ENCODE measurements around the gene FAM50A. TPM values are rescaled to one million over a fixed set of nuclear protein-coding genes. Genes with fewer than 3 reads are reported as not detected.
A peak's percentile ranks its signal among the peaks of the same experiment; 100 is the strongest.
"Not testable (repeated sequence)": the region's sequence is repeated elsewhere in the genome, so short reads cannot be mapped to it uniquely, and the experiment has no call there.

The FAM50A gene
- total RNA-seq, 2 donors from 2014 or later = 24.3 to 41.7 TPM

DNA sequence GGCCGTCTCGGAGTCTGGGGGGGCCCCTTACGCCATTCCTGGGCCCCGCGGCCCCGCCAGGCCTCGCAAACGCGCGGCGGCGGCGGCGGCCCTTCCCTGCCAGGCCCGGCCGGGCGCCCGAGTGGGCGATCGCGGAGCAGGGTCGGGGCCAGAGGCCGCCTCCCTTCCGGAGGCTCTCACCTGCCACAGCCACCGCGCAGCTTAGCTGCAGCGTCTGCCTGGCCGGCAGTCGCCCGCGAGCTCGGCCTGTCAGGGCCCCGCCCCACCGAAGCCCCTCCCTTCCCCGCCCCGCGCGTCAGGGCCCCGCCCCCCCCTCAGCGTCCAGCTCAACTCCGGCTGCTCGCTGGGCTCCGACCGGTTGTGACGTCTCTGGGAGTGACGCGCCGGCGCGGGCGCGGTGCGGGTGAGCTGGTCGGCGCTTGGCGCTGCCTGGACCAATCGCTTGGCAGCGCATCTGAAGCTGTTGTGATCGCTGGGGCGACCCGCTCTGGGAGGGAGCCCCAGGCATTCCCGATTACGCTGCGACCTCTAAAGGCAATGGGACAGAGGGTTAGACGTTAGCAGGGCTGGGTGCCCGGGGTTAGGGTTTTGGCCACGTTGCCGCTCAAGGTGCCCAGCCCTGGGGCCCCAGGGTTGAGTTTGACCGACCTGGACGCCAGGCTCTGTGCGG is 46.6 kb downstream of the FAM50A start, which contains the start of gene SLC10A3:
Gene SLC10A3, minus strand, starts transcription at position 216 of the 670 bp plus-strand sequence. CDS start 1,689 bp downstream, outside the sequence.
- peaks cover 0 to 2% of the 10 kb centered on the region in 2 donors for H3K4me1 ChIP-seq
- no peaks in the 10 kb centered on the region for H3K27me3 ChIP-seq
- peak within 1 kb of the TSS; percentile 52 to 67 for H3K4me3 ChIP-seq
- peak within 1 kb of the TSS; percentile 90 to 93 for H3K27ac ChIP-seq
- DNase-seq (ENCODE audit: low spot score) = peak; percentile 95
- H3K36me3 ChIP-seq = no peaks in the 10 kb centered on the region
- no peaks in the 10 kb centered on the region for H3K9me3 ChIP-seq
- TF ChIP-seq, protein P1, sequence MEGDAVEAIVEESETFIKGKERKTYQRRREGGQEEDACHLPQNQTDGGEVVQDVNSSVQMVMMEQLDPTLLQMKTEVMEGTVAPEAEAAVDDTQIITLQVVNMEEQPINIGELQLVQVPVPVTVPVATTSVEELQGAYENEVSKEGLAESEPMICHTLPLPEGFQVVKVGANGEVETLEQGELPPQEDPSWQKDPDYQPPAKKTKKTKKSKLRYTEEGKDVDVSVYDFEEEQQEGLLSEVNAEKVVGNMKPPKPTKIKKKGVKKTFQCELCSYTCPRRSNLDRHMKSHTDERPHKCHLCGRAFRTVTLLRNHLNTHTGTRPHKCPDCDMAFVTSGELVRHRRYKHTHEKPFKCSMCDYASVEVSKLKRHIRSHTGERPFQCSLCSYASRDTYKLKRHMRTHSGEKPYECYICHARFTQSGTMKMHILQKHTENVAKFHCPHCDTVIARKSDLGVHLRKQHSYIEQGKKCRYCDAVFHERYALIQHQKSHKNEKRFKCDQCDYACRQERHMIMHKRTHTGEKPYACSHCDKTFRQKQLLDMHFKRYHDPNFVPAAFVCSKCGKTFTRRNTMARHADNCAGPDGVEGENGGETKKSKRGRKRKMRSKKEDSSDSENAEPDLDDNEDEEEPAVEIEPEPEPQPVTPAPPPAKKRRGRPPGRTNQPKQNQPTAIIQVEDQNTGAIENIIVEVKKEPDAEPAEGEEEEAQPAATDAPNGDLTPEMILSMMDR (IDR thresholded peaks at IDR 0.05) = peak in 1 of 2 donors; percentile 36

DNA sequence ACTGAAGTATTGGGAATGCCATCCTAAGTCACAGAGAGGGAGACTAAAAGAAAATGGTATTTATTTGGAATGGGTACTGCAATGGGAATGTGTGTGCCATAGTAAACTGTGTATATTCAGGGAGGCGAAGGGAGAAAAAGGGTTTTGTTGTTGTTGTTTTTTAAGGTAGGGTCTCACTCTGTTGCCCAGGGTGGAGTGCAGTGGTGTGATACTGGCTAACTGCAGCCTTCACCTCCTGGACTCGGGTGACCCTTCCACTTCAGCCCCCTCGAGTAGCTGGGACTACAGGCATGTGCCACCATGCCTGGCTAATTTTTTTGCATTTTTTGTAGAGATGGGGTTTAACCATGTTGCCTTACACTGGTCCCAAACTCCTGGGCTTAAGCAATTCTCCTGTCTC is 50.8 kb downstream of the FAM50A start:
- DNase-seq (ENCODE audit: low spot score) = no peak
- Histone ChIP-seq H3K36me3 (no peaks in the 10 kb centered on the region), H3K4me1 (no peaks in the 10 kb centered on the region), H3K27ac (no peak overlapping the region), H3K4me3 (no peak overlapping the region), H3K9me3 (no peaks in the 10 kb centered on the region), H3K27me3 (no peaks in the 10 kb centered on the region)
- TF ChIP-seq, protein P1 (IDR thresholded peaks at IDR 0.05) = no peak

DNA sequence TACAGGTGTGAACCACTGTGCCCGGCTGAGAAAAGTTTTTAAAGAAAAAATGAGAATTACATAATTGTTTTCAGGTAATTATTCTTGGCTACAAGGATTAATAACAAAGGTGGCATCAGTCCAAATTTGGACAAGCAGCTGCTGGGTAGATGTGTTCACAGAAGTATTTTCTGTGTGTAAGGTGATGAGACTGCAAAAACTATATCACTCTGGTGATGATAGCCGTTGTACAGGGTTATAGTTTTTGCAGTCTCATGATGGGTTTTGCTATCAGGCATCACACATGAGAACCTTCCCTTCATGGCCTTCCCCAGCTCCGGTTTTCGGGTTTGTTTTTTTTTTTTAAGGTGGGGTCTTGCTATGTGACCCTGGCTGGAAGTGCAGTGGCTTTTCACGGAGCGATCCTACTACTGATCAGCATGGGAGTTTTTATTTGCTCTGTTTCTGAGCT is 51.6 kb downstream of the FAM50A start:
- Histone ChIP-seq H3K27me3 (no peaks in the 10 kb centered on the region), H3K36me3 (no peaks in the 10 kb centered on the region), H3K4me3 (no peak overlapping the region), H3K9me3 (no peaks in the 10 kb centered on the region), H3K27ac (no peak overlapping the region), H3K4me1 (no peaks in the 10 kb centered on the region)
- TF ChIP-seq, protein P1 (IDR thresholded peaks at IDR 0.05) = no peak
- DNase-seq (ENCODE audit: low spot score) = no peak

DNA sequence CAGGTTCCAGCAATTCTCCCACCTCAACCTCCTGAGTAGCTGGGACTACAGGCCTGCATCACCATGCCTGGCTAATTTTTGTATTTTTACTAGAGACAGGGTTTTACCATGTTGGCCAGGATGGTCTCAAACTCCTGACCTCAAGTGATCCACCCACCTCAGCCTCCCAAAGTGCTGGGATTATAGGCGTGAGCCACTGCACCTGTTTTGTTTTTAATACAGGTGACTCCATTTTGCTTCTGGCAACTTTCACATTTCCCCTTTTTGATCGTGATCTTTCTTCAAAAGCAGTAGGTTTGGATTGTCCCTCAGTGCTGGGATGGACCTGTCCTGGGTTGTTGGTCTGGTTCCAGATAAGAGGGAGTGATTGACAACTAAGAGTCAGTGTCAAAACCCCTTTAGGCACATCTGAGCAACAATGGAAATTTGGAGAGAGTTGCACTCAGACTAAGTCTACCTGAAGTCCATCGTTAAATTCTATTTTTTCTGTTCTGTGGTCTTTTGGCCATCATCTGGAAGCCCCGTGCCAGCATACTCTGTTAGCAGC is 52.7 kb downstream of the FAM50A start:
- H3K4me3 ChIP-seq; DNase-seq (ENCODE audit: low spot score); H3K4me1 ChIP-seq; H3K27me3 ChIP-seq; H3K36me3 ChIP-seq; H3K9me3 ChIP-seq; H3K27ac ChIP-seq: not testable (repeated sequence)

Small RNA genes lying within 50 kb of the gene (microRNA-seq; reads per million reads assigned to microRNA genes)
- gene MIR6858 (ENCODE audit: borderline number of aligned reads in 2 of 2, borderline replicate concordance in 1 of 2) = 0 to 2.8 reads per million in 2 donors

Other genes starting within 250 kb of the FAM50A start
- gene OPN1MW2, start 224.4 kb upstream of the FAM50A start, total RNA-seq = not detected
- gene OPN1MW3, start 186.6 kb upstream of the FAM50A start, total RNA-seq = not detected
- gene TEX28, start 149.0 kb upstream of the FAM50A start, total RNA-seq = not detected
- 1 to 10 TPM; 1.1 to 4.0 TPM for gene TKTL1, start 148.3 kb upstream of the FAM50A start, total RNA-seq
- 100 to 1,000 TPM; 263 to 419 TPM for gene FLNA, start 69.5 kb upstream of the FAM50A start, total RNA-seq
- 10 to 100 TPM; 41.5 to 47.0 TPM for gene EMD, start 64.8 kb upstream of the FAM50A start, total RNA-seq
- 1,000 to 10,000 TPM; 1,667 to 4,587 TPM for gene RPL10, start 45.8 kb upstream of the FAM50A start, total RNA-seq
- gene DNASE1L1, start 34.9 kb upstream of the FAM50A start, total RNA-seq = 10 to 100 TPM; 74.4 to 84.0 TPM
- gene TAFAZZIN, start 32.6 kb upstream of the FAM50A start, total RNA-seq = 10 to 100 TPM; 24.8 to 28.9 TPM
- gene ATP6AP1, start 15.5 kb upstream of the FAM50A start, total RNA-seq = 10 to 100 TPM; 50.3 to 77.7 TPM
- gene GDI1, start 7.0 kb upstream of the FAM50A start, total RNA-seq = 100 to 1,000 TPM in 1 of 2 donors, 10 to 100 TPM in 1; 73.8 to 116 TPM
- 1 to 10 TPM; 5.9 to 7.1 TPM for gene PLXNA3, start 14.1 kb downstream of the FAM50A start, total RNA-seq
- 10 to 100 TPM; 20.1 to 32.9 TPM for gene LAGE3, start 35.1 kb downstream of the FAM50A start, total RNA-seq
- 10 to 100 TPM; 54.6 to 61.0 TPM for gene UBL4A, start 42.5 kb downstream of the FAM50A start, total RNA-seq
- 10 to 100 TPM; 22.2 to 22.9 TPM for gene SLC10A3, start 46.5 kb downstream of the FAM50A start, total RNA-seq
- gene FAM3A, start 72.1 kb downstream of the FAM50A start, total RNA-seq = 10 to 100 TPM; 47.1 to 61.2 TPM
- 10 to 100 TPM; 14.9 to 42.2 TPM for gene G6PD, start 102.7 kb downstream of the FAM50A start, total RNA-seq
- gene IKBKG, start 103.5 kb downstream of the FAM50A start, total RNA-seq = 1 to 10 TPM; 7.2 to 9.0 TPM
- gene CTAG1A, start 141.0 kb downstream of the FAM50A start, total RNA-seq = not detected
- not detected for gene CTAG1B, start 175.1 kb downstream of the FAM50A start, total RNA-seq
- gene CTAG2, start 209.4 kb downstream of the FAM50A start, total RNA-seq = not detected